Measurements from ENCODE around the gene TSHZ2.
"Not testable (repeated sequence)": the region's sequence is repeated elsewhere in the genome, so short reads cannot be mapped to it uniquely, and the experiment has no call there.

TSHZ2 gene

GRCh38 chr20:53402233-53403005 is 430.3 kb downstream of the TSHZ2 start:
- peak; percentile 12 for DNase-seq

- DNase-seq = no peak
Observed at GRCh38 chr20:53403029-53403428, 430.9 kb downstream of the TSHZ2 start.

- no peak for DNase-seq
Observed at GRCh38 chr20:53405139-53405538, 433.0 kb downstream of the TSHZ2 start.

GRCh38 chr20:53406580-53406979 is 434.4 kb downstream of the TSHZ2 start:
- DNase-seq = no peak

- DNase-seq = no peak
Observed at GRCh38 chr20:53408691-53409446, 436.7 kb downstream of the TSHZ2 start.

GRCh38 chr20:53409447-53409717 is 437.2 kb downstream of the TSHZ2 start:
- no peak for DNase-seq

GRCh38 chr20:53411129-53411528 is 439.0 kb downstream of the TSHZ2 start:
- DNase-seq = no peak

GRCh38 chr20:53411891-53412290 is 439.7 kb downstream of the TSHZ2 start:
- no peak for DNase-seq

GRCh38 chr20:53412577-53413185 is 440.5 kb downstream of the TSHZ2 start:
- no peak for DNase-seq

GRCh38 chr20:53413186-53413631 is 441.1 kb downstream of the TSHZ2 start:
- peak; percentile 59 for DNase-seq

GRCh38 chr20:53413845-53414244 is 441.7 kb downstream of the TSHZ2 start:
- not testable (repeated sequence) for DNase-seq

GRCh38 chr20:53419693-53420460 is 447.7 kb downstream of the TSHZ2 start:
- DNase-seq = no peak

GRCh38 chr20:53421343-53421742 is 449.2 kb downstream of the TSHZ2 start:
- no peak for DNase-seq

- no peak for DNase-seq
Observed at GRCh38 chr20:53422039-53422438, 449.9 kb downstream of the TSHZ2 start.

- no peak for DNase-seq
Observed at GRCh38 chr20:53423587-53424146, 451.5 kb downstream of the TSHZ2 start.

- DNase-seq = no peak
Observed at GRCh38 chr20:53425481-53425880, 453.3 kb downstream of the TSHZ2 start.

GRCh38 chr20:53425941-53426340 is 453.8 kb downstream of the TSHZ2 start:
- DNase-seq = no peak

- DNase-seq = no peak
Observed at GRCh38 chr20:53426766-53427312, 454.7 kb downstream of the TSHZ2 start.

GRCh38 chr20:53427951-53428350 is 455.8 kb downstream of the TSHZ2 start:
- no peak for DNase-seq

- DNase-seq = no peak
Observed at GRCh38 chr20:53428588-53428987, 456.4 kb downstream of the TSHZ2 start.

- no peak for DNase-seq
Observed at GRCh38 chr20:53428996-53429395, 456.8 kb downstream of the TSHZ2 start.

- DNase-seq = no peak
Observed at GRCh38 chr20:53434662-53435061, 462.5 kb downstream of the TSHZ2 start.

GRCh38 chr20:53436927-53437326 is 464.8 kb downstream of the TSHZ2 start:
- not testable (repeated sequence) for DNase-seq

All from activated CD4-positive, alpha-beta T cell treated with anti-CD3 and anti-CD28 coated beads, Interleukin-2, Interleukin-6, amounts not matched to agents 100 ng/mL and 50 ng/mL, durations not matched to agents 16 hours and 8 hours (primary cell).